Mucosa of stomach (tissue), 1 donor: ENCODE data around the gene GRAMD1B.

Experiments used
- H3K27me3 ChIP-seq: one replicate; pipeline ENCODE4 v1.7.0; 2013; ENCODE audit warnings: mild to moderate bottlenecking, low read length; ENCODE audit not compliant: control insufficient read depth, insufficient read depth
- H3K36me3 ChIP-seq: one replicate; pipeline ENCODE4 v1.7.0; 2013; ENCODE audit warnings: low read length; ENCODE audit not compliant: control insufficient read depth, insufficient read depth
- H3K4me1 ChIP-seq: one replicate; pipeline ENCODE4 v1.7.0; 2013; ENCODE audit warnings: mild to moderate bottlenecking, low read length; ENCODE audit not compliant: control insufficient read depth, insufficient read depth
- H3K4me3 ChIP-seq: one replicate; pipeline ENCODE4 v1.7.0; 2013; ENCODE audit warnings: low read length
- H3K9ac ChIP-seq: one replicate; pipeline ENCODE4 v1.7.0; 2013; ENCODE audit warnings: mild to moderate bottlenecking, low read length, moderate library complexity
- H3K9me3 ChIP-seq: one replicate; pipeline ENCODE4 v1.7.0; 2013; ENCODE audit warnings: mild to moderate bottlenecking, low read length, moderate library complexity; ENCODE audit not compliant: control insufficient read depth
- donor health status: Pancreatic carcinoma.

The GRAMD1B gene

GRCh38 chr11:123473941-123474677 is 44.0 kb downstream of the GRAMD1B start:
- Histone ChIP-seq H3K4me1 (no peaks in the 10 kb centered on the region), H3K9ac (no peak overlapping the region), H3K36me3 (no peaks in the 10 kb centered on the region), H3K27me3 (no peaks in the 10 kb centered on the region), H3K4me3 (no peak overlapping the region), H3K9me3 (no peaks in the 10 kb centered on the region)

- Histone ChIP-seq H3K4me3 (no peak overlapping the region), H3K27me3 (no peaks in the 10 kb centered on the region), H3K9me3 (no peaks in the 10 kb centered on the region), H3K4me1 (no peaks in the 10 kb centered on the region), H3K36me3 (no peaks in the 10 kb centered on the region), H3K9ac (no peak overlapping the region)
These were observed 44.9 kb downstream of the GRAMD1B start for GRCh38 chr11:123474994-123475393.

GRCh38 chr11:123475469-123475868 is 45.4 kb downstream of the GRAMD1B start:
- Histone ChIP-seq H3K9ac (no peak overlapping the region), H3K4me1 (no peaks in the 10 kb centered on the region), H3K9me3 (no peaks in the 10 kb centered on the region), H3K27me3 (no peaks in the 10 kb centered on the region), H3K4me3 (no peak overlapping the region), H3K36me3 (no peaks in the 10 kb centered on the region)

- no peaks in the 10 kb centered on the region for H3K36me3 ChIP-seq
- no peaks in the 10 kb centered on the region for H3K9me3 ChIP-seq
- H3K9ac ChIP-seq: no peak overlapping the region
- H3K4me1 ChIP-seq: no peaks in the 10 kb centered on the region
- no peaks in the 10 kb centered on the region for H3K27me3 ChIP-seq
- no peak overlapping the region for H3K4me3 ChIP-seq
These were observed 47.3 kb downstream of the GRAMD1B start for GRCh38 chr11:123477205-123477907.

GRCh38 chr11:123478352-123478987 is 48.4 kb downstream of the GRAMD1B start:
- Histone ChIP-seq H3K4me1 (no peaks in the 10 kb centered on the region), H3K9me3 (no peaks in the 10 kb centered on the region), H3K4me3 (no peak overlapping the region), H3K36me3 (no peaks in the 10 kb centered on the region), H3K27me3 (no peaks in the 10 kb centered on the region), H3K9ac (no peak overlapping the region)

- H3K4me1 ChIP-seq: no peaks in the 10 kb centered on the region
- H3K27me3 ChIP-seq: no peaks in the 10 kb centered on the region
These were observed 49.2 kb downstream of the GRAMD1B start for GRCh38 chr11:123479048-123479837.

GRCh38 chr11:123480290-123480815 is 50.3 kb downstream of the GRAMD1B start:
- no peaks in the 10 kb centered on the region for H3K4me1 ChIP-seq
- H3K36me3 ChIP-seq: no peaks in the 10 kb centered on the region
- H3K27me3 ChIP-seq: no peaks in the 10 kb centered on the region
- no peak overlapping the region for H3K9ac ChIP-seq
- no peaks in the 10 kb centered on the region for H3K9me3 ChIP-seq
- H3K4me3 ChIP-seq: no peak overlapping the region

More at GRCh38 chr11:123479048-123479837, 49.2 kb downstream of the GRAMD1B start:
- no peak overlapping the region for H3K9ac ChIP-seq
- no peak overlapping the region for H3K4me3 ChIP-seq
- no peaks in the 10 kb centered on the region for H3K9me3 ChIP-seq
- H3K36me3 ChIP-seq: no peaks in the 10 kb centered on the region

GRCh38 chr11:123480882-123481281 is 50.8 kb downstream of the GRAMD1B start:
- H3K4me3 ChIP-seq: no peak overlapping the region
- no peaks in the 10 kb centered on the region for H3K36me3 ChIP-seq
- H3K9me3 ChIP-seq: no peaks in the 10 kb centered on the region
- no peaks in the 10 kb centered on the region for H3K27me3 ChIP-seq
- no peak overlapping the region for H3K9ac ChIP-seq
- no peaks in the 10 kb centered on the region for H3K4me1 ChIP-seq

GRCh38 chr11:123481640-123482039 is 51.6 kb downstream of the GRAMD1B start:
- H3K27me3 ChIP-seq: no peaks in the 10 kb centered on the region
- no peaks in the 10 kb centered on the region for H3K4me1 ChIP-seq
- H3K4me3 ChIP-seq: no peak overlapping the region
- no peaks in the 10 kb centered on the region for H3K36me3 ChIP-seq
- no peaks in the 10 kb centered on the region for H3K9me3 ChIP-seq
- no peak overlapping the region for H3K9ac ChIP-seq

GRCh38 chr11:123482218-123482617 is 52.1 kb downstream of the GRAMD1B start:
- no peak overlapping the region for H3K4me3 ChIP-seq
- no peaks in the 10 kb centered on the region for H3K27me3 ChIP-seq
- H3K36me3 ChIP-seq: no peaks in the 10 kb centered on the region
- H3K4me1 ChIP-seq: no peaks in the 10 kb centered on the region
- no peaks in the 10 kb centered on the region for H3K9me3 ChIP-seq
- H3K9ac ChIP-seq: no peak overlapping the region

GRCh38 chr11:123483058-123483457 is 53.0 kb downstream of the GRAMD1B start:
- no peak overlapping the region for H3K4me3 ChIP-seq
- H3K36me3 ChIP-seq: no peaks in the 10 kb centered on the region
- no peaks in the 10 kb centered on the region for H3K9me3 ChIP-seq
- H3K4me1 ChIP-seq: no peaks in the 10 kb centered on the region
- no peaks in the 10 kb centered on the region for H3K27me3 ChIP-seq
- H3K9ac ChIP-seq: no peak overlapping the region
